GM19351 (cell line): ENCODE measurements around the gene MTHFD1.
A peak's percentile ranks its signal among the peaks of the same experiment; 100 is the strongest.

Source experiments
- ATAC-seq: cut with Tn5 transposase; IDR thresholded peaks from one replicate; pipeline ENCODE4 v1.9.1; 2021; ENCODE audit warnings: mild to moderate bottlenecking, moderate library complexity; ENCODE audit not compliant: unreplicated experiment

MTHFD1 gene

DNA sequence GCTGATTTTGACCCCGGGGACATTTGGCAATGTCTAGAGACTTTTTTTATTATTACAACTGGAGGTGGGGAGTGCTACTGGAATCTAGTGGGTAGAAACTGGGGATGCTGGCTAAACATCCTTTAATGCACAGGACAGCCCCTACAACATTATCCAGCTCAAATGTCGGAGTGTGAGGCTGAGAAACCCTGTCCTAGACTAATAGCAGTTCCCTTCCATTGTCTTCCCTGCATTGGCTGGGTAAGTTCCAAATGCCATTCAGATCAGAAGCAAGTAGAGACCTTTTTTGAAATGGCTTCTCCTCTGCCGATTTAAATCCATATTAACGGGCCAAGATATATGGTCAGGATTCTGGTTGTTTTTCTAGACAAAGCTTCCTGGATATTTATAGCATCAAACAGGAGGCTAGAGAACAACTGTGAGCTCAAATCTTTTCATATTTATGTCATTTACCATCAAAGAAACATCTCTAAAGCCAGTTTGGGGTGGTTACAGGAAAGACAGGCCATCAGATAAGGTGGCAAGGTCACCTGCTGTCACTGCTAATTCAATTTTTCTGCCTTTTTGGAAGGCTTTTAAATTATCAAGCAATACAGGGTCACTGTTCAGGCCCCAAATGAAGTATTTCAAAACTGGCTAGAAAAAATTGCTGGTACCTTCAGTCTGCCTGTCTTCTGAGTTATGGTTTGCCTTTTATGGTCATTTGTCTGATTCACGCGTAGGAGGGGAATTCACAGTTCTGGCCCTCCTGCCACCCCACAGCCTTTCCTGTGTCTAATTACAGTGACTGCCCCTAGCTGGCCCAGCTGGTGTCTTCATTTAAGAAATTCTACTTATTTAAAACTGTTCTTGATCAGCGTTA lies 57.1 kb downstream of the MTHFD1 start:
- ATAC-seq, result peak; percentile 98

- no peak for ATAC-seq
Measured at GRCh38 chr14:64447876-64448670, 59.9 kb downstream of the MTHFD1 start.

DNA sequence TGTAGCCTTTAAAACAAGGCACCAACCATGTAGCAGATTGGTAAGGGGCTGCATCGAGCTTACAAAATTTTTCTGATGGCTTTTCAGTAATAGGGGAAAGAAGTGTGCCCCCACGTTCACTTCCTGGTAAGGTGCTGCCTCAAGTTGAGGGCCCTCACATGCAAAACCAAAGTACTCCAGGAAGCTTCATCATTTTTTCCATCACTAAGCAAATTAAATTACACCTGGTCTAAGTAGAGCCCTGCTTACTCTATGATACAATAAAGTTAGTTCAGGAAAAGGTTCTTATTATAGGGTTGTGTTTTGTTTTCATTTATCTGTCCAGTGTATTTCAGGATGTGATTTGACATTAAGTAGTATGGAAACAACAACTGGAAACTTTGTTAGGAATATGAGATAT lies 62.1 kb downstream of the MTHFD1 start:
- ATAC-seq, result peak; percentile 39

GRCh38 chr14:64454671-64455070 lies 66.5 kb downstream of the MTHFD1 start:
- ATAC-seq, result no peak

GRCh38 chr14:64459405-64460136 lies 71.4 kb downstream of the MTHFD1 start:
- no peak for ATAC-seq

DNA sequence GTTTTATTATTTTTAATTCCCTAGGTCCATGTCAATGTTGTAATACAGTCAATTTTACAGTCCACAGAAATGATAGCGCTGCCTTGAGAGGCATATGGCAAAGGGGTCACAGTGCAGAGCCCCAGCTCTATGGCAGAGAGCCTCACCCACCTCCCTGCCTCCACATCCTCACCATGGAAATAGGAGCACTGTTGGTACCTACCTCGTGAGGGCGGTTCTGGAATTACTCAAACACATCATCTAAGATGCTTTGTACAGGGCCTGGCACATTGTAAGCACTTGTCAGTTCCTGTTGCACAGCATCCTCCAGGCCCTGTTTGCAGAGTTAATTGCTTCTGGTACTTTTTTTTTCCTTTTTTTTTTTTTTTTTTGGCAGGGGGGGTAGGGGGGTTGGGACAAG lies 73.1 kb downstream of the MTHFD1 start:
- no peak for ATAC-seq

DNA sequence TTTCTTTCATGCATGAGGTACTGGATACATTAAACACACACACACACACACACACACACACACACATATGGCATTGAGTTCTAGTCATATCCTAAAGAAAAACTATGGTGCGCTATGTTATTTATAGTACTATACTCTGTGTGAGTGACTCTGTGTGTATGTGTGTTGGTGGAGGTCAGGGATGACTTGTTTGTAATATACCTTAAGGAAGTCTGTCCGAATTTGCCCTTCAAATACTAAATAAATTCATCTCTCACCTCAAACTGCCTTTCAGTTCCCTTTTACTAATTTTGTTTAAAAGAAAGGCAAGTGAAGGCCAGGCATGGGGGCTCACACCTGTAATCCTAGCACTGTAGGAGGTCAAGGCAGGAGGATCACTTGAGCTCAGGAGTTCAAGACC lies 75.0 kb downstream of the MTHFD1 start:
- ATAC-seq, result peak; percentile 58

- ATAC-seq, result no peak
Measured at GRCh38 chr14:64463873-64464272, 75.7 kb downstream of the MTHFD1 start.

DNA sequence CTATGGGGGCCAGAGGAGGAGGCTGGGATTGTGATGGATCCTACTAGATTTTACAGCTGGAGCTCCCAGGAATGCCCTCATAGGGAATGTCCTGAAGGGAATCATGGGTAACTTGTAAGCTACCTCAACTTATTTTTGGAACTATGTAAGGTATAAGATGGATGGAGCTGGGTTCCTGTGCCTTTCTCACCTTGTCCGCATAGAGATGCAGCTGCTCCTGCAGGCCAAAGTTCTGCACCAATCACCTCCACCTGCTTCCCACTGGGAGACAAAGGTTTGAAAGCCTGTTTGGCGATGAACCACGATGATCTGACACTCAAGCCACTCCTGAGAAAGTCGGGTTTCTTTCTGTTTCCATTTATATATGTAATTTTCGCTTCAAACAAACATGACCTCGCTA lies 76.5 kb downstream of the MTHFD1 start:
- peak; percentile 4 for ATAC-seq

- ATAC-seq, result peak; percentile 53
Measured at GRCh38 chr14:64465191-64465822, 77.2 kb downstream of the MTHFD1 start, which contains the start of gene AKAP5. Gene AKAP5 (plus strand): TSS chr14:64465499. CDS start chr14:64468395, 2,896 bp downstream.

DNA sequence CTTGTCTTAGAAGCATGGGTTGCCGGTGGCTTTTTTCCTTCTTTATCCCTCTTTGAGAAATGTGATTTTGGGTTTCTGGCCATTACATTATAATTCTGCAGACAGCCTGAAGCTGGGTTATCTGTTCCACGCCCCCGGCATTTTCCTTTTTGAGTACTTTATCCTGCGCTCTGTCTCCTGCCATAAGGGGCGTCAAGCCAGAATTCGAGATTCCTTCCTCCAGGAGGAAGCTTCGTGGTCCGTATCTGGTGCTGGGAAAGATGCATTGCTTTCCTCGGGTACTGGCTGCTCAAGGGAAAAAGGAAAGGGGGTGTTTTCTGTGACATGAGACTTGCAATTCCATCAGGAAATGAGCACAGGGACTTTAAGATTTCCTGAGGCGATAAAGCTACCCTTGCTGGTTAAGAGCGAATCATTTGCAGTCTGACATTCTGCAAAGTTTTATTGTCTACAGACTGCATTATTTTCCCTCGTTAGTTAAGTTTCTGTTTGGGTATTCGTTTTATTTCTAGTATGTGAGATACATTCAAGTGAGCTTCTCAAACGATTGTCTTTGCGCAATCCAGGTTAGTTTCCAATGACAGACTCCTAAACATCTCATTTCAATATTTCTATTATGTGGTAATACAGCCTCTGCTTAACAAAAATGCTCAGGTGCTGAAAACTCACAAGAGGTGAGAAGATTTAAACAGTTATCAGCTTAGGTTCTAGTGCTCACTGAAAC lies 77.8 kb downstream of the MTHFD1 start:
- no peak for ATAC-seq

GRCh38 chr14:64467101-64467500 lies 78.9 kb downstream of the MTHFD1 start:
- ATAC-seq, result no peak

DNA sequence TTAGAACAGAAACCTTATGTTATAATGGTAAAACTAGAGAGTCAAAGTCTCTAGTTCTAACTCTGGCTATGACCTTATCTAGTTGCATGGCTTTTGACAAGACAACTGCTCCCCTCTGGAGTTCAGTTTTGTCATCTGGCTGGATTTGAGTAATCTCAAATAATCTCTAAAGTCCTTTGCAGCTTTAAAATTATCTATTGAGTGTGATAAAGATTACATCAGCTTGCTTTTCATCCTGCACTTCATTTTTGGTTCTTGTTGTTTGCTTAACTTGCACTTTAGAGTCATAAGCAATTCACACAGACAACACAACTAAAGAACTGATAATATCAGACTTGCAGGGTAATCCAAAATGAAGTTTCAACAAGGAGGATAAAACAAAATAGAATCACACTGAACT lies 79.4 kb downstream of the MTHFD1 start:
- ATAC-seq, result no peak

DNA sequence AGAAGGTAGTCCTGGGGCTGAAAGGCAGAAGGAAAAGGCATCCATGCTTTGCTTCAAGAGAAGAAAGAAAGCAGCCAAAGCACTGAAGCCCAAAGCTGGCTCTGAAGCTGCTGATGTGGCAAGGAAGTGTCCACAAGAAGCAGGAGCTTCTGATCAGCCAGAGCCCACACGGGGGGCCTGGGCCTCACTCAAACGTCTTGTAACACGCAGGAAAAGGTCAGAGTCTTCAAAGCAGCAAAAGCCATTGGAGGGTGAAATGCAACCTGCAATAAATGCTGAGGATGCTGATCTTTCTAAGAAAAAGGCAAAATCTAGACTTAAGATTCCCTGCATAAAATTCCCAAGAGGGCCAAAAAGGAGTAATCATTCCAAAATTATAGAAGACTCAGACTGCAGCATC lies 80.3 kb downstream of the MTHFD1 start:
- ATAC-seq, result no peak

DNA sequence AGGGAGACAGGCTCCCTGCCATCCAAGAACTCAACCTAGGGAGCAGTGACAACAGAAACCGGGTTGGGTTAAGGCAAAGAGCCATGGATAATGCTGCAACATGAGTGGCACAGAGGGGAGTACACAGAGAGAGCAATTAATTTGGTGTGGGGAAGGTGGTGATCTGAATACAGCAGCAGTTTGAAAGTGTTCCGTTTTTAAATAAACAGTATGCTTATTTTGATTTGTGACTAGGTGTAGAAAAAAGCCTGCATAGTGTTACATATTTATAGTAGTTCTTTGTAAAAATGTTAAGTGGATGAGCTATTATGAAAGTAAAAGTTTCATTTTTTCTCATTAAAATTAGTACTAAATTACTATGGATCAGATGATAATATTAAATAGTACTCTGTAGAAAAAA lies 85.9 kb downstream of the MTHFD1 start:
- no peak for ATAC-seq

- ATAC-seq, result no peak
Measured at GRCh38 chr14:64474698-64475097, 86.5 kb downstream of the MTHFD1 start.

DNA sequence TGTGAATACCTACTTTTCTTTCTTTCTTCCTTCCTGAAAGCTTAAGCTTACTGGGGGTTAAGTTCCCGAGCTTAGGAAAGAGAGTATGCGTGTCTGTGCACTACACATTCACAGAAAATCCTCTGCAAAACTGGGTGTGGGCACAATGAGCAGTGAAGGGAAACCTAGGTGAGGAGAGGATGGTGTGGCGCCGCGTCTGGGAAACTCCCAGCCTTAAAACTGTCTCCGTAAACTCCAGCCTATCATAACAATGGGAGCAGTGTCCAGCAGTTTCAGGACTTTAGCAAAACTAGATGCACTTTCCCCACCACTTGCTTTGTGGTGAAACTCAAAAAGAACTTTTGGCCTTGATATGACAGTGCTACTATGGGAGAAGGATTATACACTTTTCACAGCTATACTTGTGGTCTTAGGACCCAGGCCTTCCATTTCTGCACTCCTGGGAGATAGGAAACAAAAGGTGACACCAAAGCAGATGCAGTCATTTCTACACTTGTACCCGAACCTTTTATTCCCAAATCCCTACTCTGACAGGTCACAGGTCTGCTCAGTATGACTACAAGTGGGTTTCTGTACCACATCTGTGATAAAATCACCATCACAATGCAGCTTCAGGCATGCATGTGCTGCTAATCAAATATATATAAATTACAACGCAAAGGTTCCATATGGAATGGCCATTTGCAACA lies 87.6 kb downstream of the MTHFD1 start:
- no peak for ATAC-seq

DNA sequence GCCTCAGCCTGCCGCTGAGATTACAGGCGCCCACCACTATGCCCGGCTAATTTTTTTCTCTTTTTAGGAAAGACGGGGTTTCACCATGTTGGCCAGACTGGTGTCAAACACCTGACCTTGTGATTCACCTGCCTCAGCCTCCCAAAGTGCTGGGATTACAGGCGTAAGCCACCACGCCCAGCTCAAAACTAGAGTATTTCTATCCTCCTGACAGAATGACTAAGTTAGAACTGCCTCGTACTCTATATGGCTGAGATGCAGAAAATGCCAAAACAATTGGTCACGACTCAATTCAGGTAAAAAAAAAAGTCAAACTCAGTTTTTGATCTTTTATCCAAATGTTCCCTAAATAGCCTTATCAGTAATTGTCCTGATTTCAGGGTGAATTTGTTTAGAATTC lies 88.3 kb downstream of the MTHFD1 start:
- ATAC-seq, result no peak

DNA sequence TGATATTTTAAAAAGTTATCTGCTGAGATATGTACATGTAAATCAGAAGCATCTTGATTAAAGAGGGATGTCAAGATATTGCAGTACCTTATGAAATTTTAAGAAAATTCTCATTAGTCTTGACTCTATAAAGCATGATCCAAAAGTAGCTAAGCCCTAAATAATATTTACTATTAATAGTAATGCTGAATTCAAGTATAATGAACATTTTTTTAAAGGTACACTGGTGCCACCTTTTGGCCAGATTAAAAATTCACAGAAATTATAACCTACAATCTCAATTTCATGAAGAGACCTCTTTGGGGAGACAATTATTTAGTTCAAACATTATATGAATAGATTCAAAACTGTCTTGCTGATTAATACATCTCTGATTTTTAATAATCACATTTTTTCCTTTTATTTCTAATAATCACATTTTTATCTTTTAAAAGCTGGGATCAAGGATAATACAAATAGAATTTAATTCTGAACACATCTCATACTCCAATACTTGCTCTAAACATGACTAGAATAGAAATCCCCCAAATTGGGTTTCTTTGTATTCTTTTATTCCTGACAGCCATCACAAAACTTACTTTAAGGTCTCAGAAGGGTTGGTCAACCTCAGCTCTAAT lies 90.6 kb downstream of the MTHFD1 start:
- no peak for ATAC-seq
